Right kidney (tissue), 1 donor: ENCODE data around the gene ZBTB20.

Experiments
- DNase-seq: peaks from one replicate; pipeline ENCODE4 v3.0.0-alpha.2; 2016

The ZBTB20 gene

GRCh38 chr3:114518206-114518808 lies 628.8 kb downstream of the ZBTB20 start:
- no peak for DNase-seq

- no peak for DNase-seq
These were observed 636.9 kb downstream of the ZBTB20 start for GRCh38 chr3:114510201-114510600.

- DNase-seq, result no peak
These were observed 637.3 kb downstream of the ZBTB20 start for GRCh38 chr3:114509756-114510155.

- no peak for DNase-seq
These were observed 638.1 kb downstream of the ZBTB20 start for GRCh38 chr3:114508976-114509375.

- no peak for DNase-seq
These were observed 638.9 kb downstream of the ZBTB20 start for GRCh38 chr3:114508208-114508607.

GRCh38 chr3:114506591-114507300 lies 640.3 kb downstream of the ZBTB20 start:
- DNase-seq, result no peak

GRCh38 chr3:114504941-114505628 lies 642.0 kb downstream of the ZBTB20 start:
- no peak for DNase-seq

- no peak for DNase-seq
These were observed 644.9 kb downstream of the ZBTB20 start for GRCh38 chr3:114502204-114502603.

- DNase-seq, result no peak
These were observed 647.1 kb downstream of the ZBTB20 start for GRCh38 chr3:114499976-114500375.

GRCh38 chr3:114498539-114499370 lies 648.3 kb downstream of the ZBTB20 start:
- DNase-seq, result no peak

GRCh38 chr3:114496874-114497273 lies 650.2 kb downstream of the ZBTB20 start:
- DNase-seq, result no peak

- no peak for DNase-seq
These were observed 650.6 kb downstream of the ZBTB20 start for GRCh38 chr3:114496466-114496865.

- DNase-seq, result no peak
These were observed 651.1 kb downstream of the ZBTB20 start for GRCh38 chr3:114496021-114496434.

GRCh38 chr3:114494498-114494897 lies 652.6 kb downstream of the ZBTB20 start:
- no peak for DNase-seq

GRCh38 chr3:114490829-114491228 lies 656.3 kb downstream of the ZBTB20 start:
- DNase-seq, result no peak

GRCh38 chr3:114487502-114487901 lies 659.6 kb downstream of the ZBTB20 start:
- no peak for DNase-seq

- DNase-seq, result no peak
These were observed 662.2 kb downstream of the ZBTB20 start for GRCh38 chr3:114484919-114485318.

GRCh38 chr3:114481113-114481512 lies 666.0 kb downstream of the ZBTB20 start:
- DNase-seq, result no peak

GRCh38 chr3:114480442-114480841 lies 666.6 kb downstream of the ZBTB20 start:
- DNase-seq, result no peak

- DNase-seq, result no peak
These were observed 668.3 kb downstream of the ZBTB20 start for GRCh38 chr3:114478801-114479200.

- no peak for DNase-seq
These were observed 670.6 kb downstream of the ZBTB20 start for GRCh38 chr3:114476511-114476910.

- DNase-seq, result no peak
These were observed 675.6 kb downstream of the ZBTB20 start for GRCh38 chr3:114471478-114471877.

GRCh38 chr3:114469070-114469469 lies 678.0 kb downstream of the ZBTB20 start:
- DNase-seq, result no peak
